BLaER1 (cell line): ENCODE measurements around the gene TNFAIP6.

ENCODE experiments used
- H3K27ac ChIP-seq: shearing (Covaris generic); formaldehyde crosslinking; 2 replicates; pipeline ENCODE4 v1.8.1; 2022
- H3K27me3 ChIP-seq: shearing (Covaris generic); formaldehyde crosslinking; 2 replicates; pipeline ENCODE4 v1.8.1; 2022
- H3K36me3 ChIP-seq: shearing (Covaris generic); formaldehyde crosslinking; 2 replicates; pipeline ENCODE4 v1.8.1; 2022
- H3K4me1 ChIP-seq: shearing (Covaris generic); formaldehyde crosslinking; 2 replicates; pipeline ENCODE4 v1.8.1; 2022
- H3K4me2 ChIP-seq: shearing (Covaris generic); formaldehyde crosslinking; 2 replicates; pipeline ENCODE4 v1.8.1; 2022
- H3K4me3 ChIP-seq: shearing (Covaris generic); formaldehyde crosslinking; 2 replicates; pipeline ENCODE4 v1.8.1; 2022
- H3K9ac ChIP-seq: shearing (Covaris generic); formaldehyde crosslinking; 2 replicates; pipeline ENCODE4 v1.8.1; 2022
- H3K9me3 ChIP-seq: shearing (Covaris generic); formaldehyde crosslinking; 2 replicates; pipeline ENCODE4 v1.8.1; 2022
- H4K20me1 ChIP-seq: shearing (Covaris generic); formaldehyde crosslinking; 2 replicates; pipeline ENCODE4 v1.8.1; 2022
- Cebpa-rat ChIP-seq: shearing (Covaris generic); IDR thresholded peaks from 2 replicates; pipeline ENCODE4 v1.8.1; 2022

The TNFAIP6 gene

GRCh38 chr2:151388011-151388410, 30.6 kb downstream of the TNFAIP6 start:
- Histone ChIP-seq H3K4me2 (no peak overlapping the region), H4K20me1 (no peaks in the 10 kb centered on the region), H3K27ac (no peak overlapping the region), H3K9me3 (no peaks in the 10 kb centered on the region), H3K4me3 (no peak overlapping the region), H3K4me1 (no peaks in the 10 kb centered on the region), H3K36me3 (no peaks in the 10 kb centered on the region), H3K9ac (no peak overlapping the region), H3K27me3 (no peaks in the 10 kb centered on the region)
- no peak for TF ChIP-seq Cebpa-rat

GRCh38 chr2:151391436-151391835, 34.0 kb downstream of the TNFAIP6 start:
- H4K20me1 ChIP-seq = no peaks in the 10 kb centered on the region
- H3K36me3 ChIP-seq = no peaks in the 10 kb centered on the region
- no peak for TF ChIP-seq Cebpa-rat
- no peak overlapping the region for H3K4me2 ChIP-seq
- no peaks in the 10 kb centered on the region for H3K4me1 ChIP-seq
- H3K27me3 ChIP-seq = no peaks in the 10 kb centered on the region
- H3K4me3 ChIP-seq = no peak overlapping the region
- peaks cover 6% of the 10 kb centered on the region for H3K9me3 ChIP-seq
- H3K27ac ChIP-seq = no peak overlapping the region
- no peak overlapping the region for H3K9ac ChIP-seq

GRCh38 chr2:151394509-151394908, 37.1 kb downstream of the TNFAIP6 start:
- H3K27ac ChIP-seq = no peak overlapping the region

GRCh38 chr2:151395509-151396374, 38.4 kb downstream of the TNFAIP6 start:
- H3K4me2 ChIP-seq = no peak overlapping the region
- H3K4me3 ChIP-seq = no peak overlapping the region
- H3K27me3 ChIP-seq = no peaks in the 10 kb centered on the region
- H3K9me3 ChIP-seq = peaks cover 6% of the 10 kb centered on the region
- H3K9ac ChIP-seq = no peak overlapping the region
- H3K27ac ChIP-seq = no peak overlapping the region
- H4K20me1 ChIP-seq = no peaks in the 10 kb centered on the region
- H3K36me3 ChIP-seq = no peaks in the 10 kb centered on the region
- TF ChIP-seq Cebpa-rat = no peak
- no peaks in the 10 kb centered on the region for H3K4me1 ChIP-seq

More at GRCh38 chr2:151394509-151394908, 37.1 kb downstream of the TNFAIP6 start:
- Histone ChIP-seq H3K4me3 (no peak overlapping the region), H4K20me1 (no peaks in the 10 kb centered on the region), H3K9ac (no peak overlapping the region), H3K4me1 (no peaks in the 10 kb centered on the region), H3K36me3 (no peaks in the 10 kb centered on the region), H3K4me2 (no peak overlapping the region), H3K9me3 (peaks cover 6% of the 10 kb centered on the region), H3K27me3 (no peaks in the 10 kb centered on the region)
- no peak for TF ChIP-seq Cebpa-rat

- Histone ChIP-seq H3K27ac (no peak overlapping the region), H3K36me3 (no peaks in the 10 kb centered on the region), H3K27me3 (no peaks in the 10 kb centered on the region), H3K9ac (no peak overlapping the region), H3K4me3 (no peak overlapping the region), H3K4me2 (no peak overlapping the region), H4K20me1 (no peaks in the 10 kb centered on the region), H3K9me3 (0 out of 2 replicates have a peak, but pooled peaks cover 2% of the 10 kb centered on the region), H3K4me1 (no peaks in the 10 kb centered on the region)
- no peak for TF ChIP-seq Cebpa-rat
These were observed 42.6 kb downstream of the TNFAIP6 start for GRCh38 chr2:151399981-151400380.

GRCh38 chr2:151401149-151401548, 43.8 kb downstream of the TNFAIP6 start:
- Histone ChIP-seq H3K27ac (no peak overlapping the region), H3K36me3 (no peaks in the 10 kb centered on the region), H3K27me3 (no peaks in the 10 kb centered on the region), H3K4me1 (no peaks in the 10 kb centered on the region), H3K9me3 (no peaks in the 10 kb centered on the region), H4K20me1 (no peaks in the 10 kb centered on the region), H3K9ac (no peak overlapping the region), H3K4me2 (no peak overlapping the region), H3K4me3 (no peak overlapping the region)
- TF ChIP-seq Cebpa-rat = no peak

GRCh38 chr2:151403914-151404313, 46.5 kb downstream of the TNFAIP6 start:
- no peaks in the 10 kb centered on the region for H4K20me1 ChIP-seq
- H3K36me3 ChIP-seq = no peaks in the 10 kb centered on the region
- H3K4me1 ChIP-seq = no peaks in the 10 kb centered on the region
- no peak overlapping the region for H3K27ac ChIP-seq
- no peaks in the 10 kb centered on the region for H3K27me3 ChIP-seq
- no peak for TF ChIP-seq Cebpa-rat
- H3K9me3 ChIP-seq = no peaks in the 10 kb centered on the region
- no peak overlapping the region for H3K9ac ChIP-seq
- no peak overlapping the region for H3K4me3 ChIP-seq
- no peak overlapping the region for H3K4me2 ChIP-seq

- TF ChIP-seq Cebpa-rat = no peak
These were observed 48.0 kb downstream of the TNFAIP6 start for GRCh38 chr2:151405376-151405775.

GRCh38 chr2:151407281-151407680, 49.9 kb downstream of the TNFAIP6 start:
- Histone ChIP-seq H3K4me3 (no peak overlapping the region), H3K27me3 (no peaks in the 10 kb centered on the region), H3K4me2 (no peak overlapping the region), H4K20me1 (peaks cover 22% of the 10 kb centered on the region), H3K4me1 (peaks cover 10% of the 10 kb centered on the region), H3K27ac (no peak overlapping the region), H3K36me3 (peaks cover 7% of the 10 kb centered on the region), H3K9ac (no peak overlapping the region), H3K9me3 (no peaks in the 10 kb centered on the region)
- TF ChIP-seq Cebpa-rat = no peak

More at GRCh38 chr2:151405376-151405775, 48.0 kb downstream of the TNFAIP6 start:
- Histone ChIP-seq H3K4me3 (no peak overlapping the region), H3K9ac (no peak overlapping the region), H3K27ac (no peak overlapping the region), H3K36me3 (no peaks in the 10 kb centered on the region), H3K27me3 (no peaks in the 10 kb centered on the region), H3K4me2 (no peak overlapping the region), H3K9me3 (no peaks in the 10 kb centered on the region), H3K4me1 (no peaks in the 10 kb centered on the region), H4K20me1 (peaks cover 3% of the 10 kb centered on the region; the same call in 1 of the 2 replicates)

- no peaks in the 10 kb centered on the region for H3K27me3 ChIP-seq
- H4K20me1 ChIP-seq = peaks cover 39% of the 10 kb centered on the region
- H3K4me2 ChIP-seq = peak overlapping the region; percentile 34
- H3K4me3 ChIP-seq = peak overlapping the region; percentile 100
- peaks cover 24% of the 10 kb centered on the region for H3K36me3 ChIP-seq
- no peak for TF ChIP-seq Cebpa-rat
- no peaks in the 10 kb centered on the region for H3K9me3 ChIP-seq
- peak overlapping the region; percentile 94 for H3K27ac ChIP-seq
- H3K9ac ChIP-seq = peak overlapping the region; percentile 99; the same call in 1 of the 2 replicates
- H3K4me1 ChIP-seq = peaks cover 10% of the 10 kb centered on the region
These were observed 51.6 kb downstream of the TNFAIP6 start for GRCh38 chr2:151408788-151409600.
